HK-2 (cell line): ENCODE measurements around the gene MAGI2.

Experiments
- DNase-seq: peaks from one replicate; pipeline ENCODE4 v3.0.0-alpha.2; 2018; ENCODE audit not compliant: unreplicated experiment

Gene MAGI2

DNA sequence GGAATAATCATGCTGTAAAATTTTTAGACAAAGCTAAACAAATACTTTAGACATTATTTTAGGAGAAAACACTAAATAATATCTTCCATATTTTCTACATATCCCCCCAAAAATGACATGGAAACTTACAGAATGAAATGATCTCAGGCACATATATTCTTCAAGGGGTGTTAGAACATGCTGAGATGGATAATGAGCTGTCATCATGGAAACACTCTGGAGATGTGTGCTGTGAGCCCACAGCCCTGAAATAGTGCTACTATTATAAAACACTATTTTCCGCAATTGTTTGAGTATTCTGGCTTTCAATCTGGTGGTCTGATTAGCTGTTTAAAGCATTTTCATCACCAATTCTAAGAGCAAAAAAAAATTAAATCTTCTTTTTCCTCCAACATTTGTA lies 1269.2 kb downstream of the MAGI2 start:
- DNase-seq, result no peak

- DNase-seq, result no peak
These were observed 1273.5 kb downstream of the MAGI2 start for GRCh38 chr7:78179827-78180477.

DNA sequence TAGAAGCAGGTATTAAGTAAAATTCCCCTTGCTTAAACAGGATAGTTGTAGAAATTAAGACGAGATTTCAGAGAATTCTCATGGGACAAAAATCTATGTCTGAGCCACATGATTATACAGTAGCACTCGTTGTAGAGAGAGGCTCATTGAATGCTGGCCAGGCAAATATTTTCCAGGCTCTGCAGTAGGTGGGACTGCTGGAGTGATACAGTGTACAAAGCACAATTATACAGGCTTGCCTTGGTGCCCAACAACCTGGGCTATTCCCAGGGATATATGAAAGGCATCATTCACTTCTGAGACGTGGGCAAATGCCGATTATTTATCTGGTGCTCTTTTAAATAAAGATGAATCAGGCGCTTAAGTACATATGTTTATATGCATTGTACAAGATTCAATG lies 1274.3 kb downstream of the MAGI2 start:
- no peak for DNase-seq

GRCh38 chr7:78178319-78178718 lies 1275.1 kb downstream of the MAGI2 start:
- DNase-seq, result no peak

- no peak for DNase-seq
These were observed 1277.3 kb downstream of the MAGI2 start for GRCh38 chr7:78176171-78176570.

DNA sequence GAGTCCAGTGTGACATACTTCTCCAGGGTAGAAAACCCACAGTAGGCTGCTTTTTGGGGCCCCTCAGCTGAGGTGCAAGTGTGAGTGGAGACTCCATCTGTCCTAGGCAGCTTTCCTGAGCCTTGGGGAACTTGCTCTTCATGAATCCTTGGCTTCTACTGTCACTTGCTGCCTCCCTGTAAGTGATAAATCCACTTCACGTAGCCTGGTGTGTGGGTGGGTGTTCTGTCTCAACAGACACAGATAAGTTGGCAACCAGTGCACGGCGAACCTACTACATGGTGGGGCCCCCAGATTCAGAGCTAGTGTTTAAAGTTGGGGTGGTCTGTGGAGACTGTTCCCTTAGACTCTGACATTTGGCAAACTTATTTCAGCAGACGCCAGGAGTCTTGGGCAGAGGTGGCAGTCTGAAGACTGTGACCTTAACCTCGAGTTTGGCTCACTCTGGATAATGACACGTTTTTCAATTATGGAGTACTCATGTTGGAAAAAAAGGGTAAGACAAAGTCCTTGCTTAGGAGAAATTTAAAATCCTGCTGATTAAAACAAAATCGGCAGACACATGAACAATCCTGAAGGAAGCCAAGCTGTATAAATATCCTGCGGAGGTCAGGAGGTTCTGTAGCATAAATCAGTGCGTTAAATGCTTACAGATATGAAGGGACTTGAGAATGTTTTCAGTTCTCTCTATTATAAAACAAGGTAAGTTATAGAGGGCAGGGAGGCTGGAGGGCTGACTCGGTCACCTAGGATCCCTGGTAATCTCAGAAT lies 1278.0 kb downstream of the MAGI2 start:
- no peak for DNase-seq

- no peak for DNase-seq
These were observed 1279.8 kb downstream of the MAGI2 start for GRCh38 chr7:78173666-78174065.

DNA sequence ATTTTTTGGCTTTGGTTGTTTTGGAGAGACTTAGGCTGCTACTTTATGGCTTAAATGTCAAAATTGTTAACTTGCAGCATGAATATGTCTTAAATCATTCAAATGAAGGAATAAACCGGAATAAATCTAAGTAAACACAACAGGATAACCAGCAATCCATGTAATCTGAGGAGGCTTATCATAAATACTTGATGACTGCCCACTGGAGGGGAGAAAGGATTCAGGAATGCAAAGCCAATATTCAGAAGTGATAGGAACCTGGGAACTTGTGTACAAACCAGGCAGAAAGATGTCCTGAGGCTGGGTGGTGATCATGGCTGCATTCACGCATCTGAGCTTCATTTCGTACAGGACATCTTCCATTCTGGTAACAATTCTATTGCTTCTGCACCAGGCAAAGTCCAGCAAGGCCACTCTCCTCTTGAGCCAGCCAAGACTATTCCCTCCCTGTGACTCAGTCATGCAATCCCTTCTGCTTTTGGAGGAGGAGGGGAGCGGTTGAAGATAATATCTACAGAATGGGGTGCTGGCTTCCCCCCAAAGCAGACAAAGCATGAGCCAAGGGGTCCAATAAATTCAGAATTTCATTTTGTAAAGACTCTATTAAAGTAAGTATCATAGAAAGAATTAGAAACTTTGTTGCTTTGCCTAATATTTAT lies 1280.4 kb downstream of the MAGI2 start:
- DNase-seq, result no peak

DNA sequence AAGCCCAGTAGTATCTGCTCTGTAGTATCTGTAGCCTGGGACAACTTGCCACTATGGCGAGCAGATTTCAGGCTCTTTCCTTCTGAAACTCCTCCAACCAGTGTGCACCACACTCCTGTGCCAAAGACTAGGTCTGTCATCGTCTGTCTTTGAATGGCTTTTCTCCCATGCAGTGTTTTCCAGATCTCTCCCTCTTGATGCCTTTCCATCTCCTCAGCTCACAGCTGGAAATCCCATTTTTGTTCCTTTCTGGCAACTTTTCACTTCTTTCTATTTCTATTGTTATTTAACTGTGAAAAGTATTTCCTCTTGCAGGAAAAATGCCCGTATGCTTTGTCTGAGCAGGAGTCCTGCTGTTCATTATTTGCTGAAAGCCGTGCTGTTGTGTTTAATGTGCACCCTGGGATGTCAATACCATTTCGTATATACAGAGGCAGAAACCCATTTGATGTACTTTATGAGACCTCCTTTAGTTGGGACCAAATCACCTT lies 1281.2 kb downstream of the MAGI2 start:
- no peak for DNase-seq

GRCh38 chr7:78171398-78171797 lies 1282.1 kb downstream of the MAGI2 start:
- no peak for DNase-seq

- no peak for DNase-seq
These were observed 1282.7 kb downstream of the MAGI2 start for GRCh38 chr7:78170815-78171214.

GRCh38 chr7:78169992-78170391 lies 1283.5 kb downstream of the MAGI2 start:
- DNase-seq, result no peak

DNA sequence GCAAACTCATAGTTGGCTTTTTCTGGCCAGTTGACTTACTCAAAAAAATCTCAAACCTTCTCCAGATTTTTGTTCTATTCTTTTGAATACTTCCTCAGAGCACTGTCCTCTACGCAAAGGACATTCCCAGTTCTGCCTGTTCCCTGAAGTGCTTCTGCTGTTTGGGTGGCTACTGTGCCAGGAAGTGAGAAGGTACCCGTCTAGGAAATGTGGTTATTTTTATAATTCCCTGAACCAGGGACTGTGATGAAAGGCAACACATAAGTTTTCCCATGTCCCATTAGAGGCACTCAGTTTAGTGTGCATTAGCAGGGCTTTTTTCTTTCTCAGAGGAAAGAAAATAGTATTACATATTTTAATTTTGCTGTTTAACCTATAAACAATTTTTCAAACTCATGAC lies 1284.6 kb downstream of the MAGI2 start:
- DNase-seq, result no peak

DNA sequence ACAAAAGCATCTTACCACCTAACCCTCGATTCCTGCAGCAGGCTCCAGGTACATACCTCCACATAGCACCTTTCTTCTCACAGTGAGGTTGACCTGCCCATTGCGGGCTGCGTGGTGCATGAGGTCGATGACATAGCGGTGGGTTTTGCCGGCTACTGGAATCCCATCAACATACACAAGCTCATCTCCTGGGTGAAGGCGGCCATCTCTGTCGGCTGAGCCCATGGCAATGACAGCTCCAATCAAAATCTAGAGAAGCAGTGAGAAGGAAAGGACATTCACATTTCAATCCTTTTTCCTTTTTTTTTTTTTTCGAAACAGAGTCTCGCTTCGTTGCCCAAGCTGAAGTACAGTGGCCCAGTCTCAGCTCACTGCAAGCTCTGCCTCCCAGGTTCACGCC lies 1285.6 kb downstream of the MAGI2 start:
- no peak for DNase-seq

- DNase-seq, result no peak
These were observed 1287.6 kb downstream of the MAGI2 start for GRCh38 chr7:78165854-78166253.

GRCh38 chr7:78165454-78165853 lies 1288.0 kb downstream of the MAGI2 start:
- no peak for DNase-seq

GRCh38 chr7:78164459-78164858 lies 1289.0 kb downstream of the MAGI2 start:
- no peak for DNase-seq

GRCh38 chr7:78161781-78162180 lies 1291.7 kb downstream of the MAGI2 start:
- DNase-seq, result no peak

GRCh38 chr7:78159545-78159944 lies 1293.9 kb downstream of the MAGI2 start:
- no peak for DNase-seq

GRCh38 chr7:78153285-78153684 lies 1300.2 kb downstream of the MAGI2 start:
- no peak for DNase-seq

GRCh38 chr7:78151229-78151628 lies 1302.2 kb downstream of the MAGI2 start:
- no peak for DNase-seq

DNA sequence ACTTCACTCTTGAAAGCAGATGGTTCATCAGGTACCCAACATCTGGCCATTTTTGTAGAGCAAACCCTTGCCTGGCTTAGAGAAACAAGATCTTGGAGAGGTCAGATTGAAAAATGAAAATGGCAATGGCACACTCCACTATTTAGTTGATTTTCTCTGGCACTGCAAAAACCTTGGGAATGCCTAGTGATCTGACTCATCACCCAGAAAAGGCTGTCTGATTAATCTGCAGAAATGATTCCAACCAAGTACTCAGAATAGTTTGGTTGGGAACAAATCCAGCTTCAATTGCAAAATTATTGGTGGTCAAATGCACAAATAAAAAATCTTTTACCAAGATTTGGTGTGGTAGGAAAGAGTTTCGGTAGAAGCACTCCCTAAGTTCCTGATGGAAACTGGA lies 1303.7 kb downstream of the MAGI2 start:
- DNase-seq, result no peak
